Measurements from ENCODE around the gene SLMAP.

GRCh38 chr3:57793737-57794187 lies 37.7 kb downstream of the SLMAP start:
- TF ChIP-seq CTCF (IDR thresholded peaks at IDR 0.05; ENCODE audit: insufficient read depth, low read length): no peak
- TF ChIP-seq POLR2AphosphoS5 (IDR thresholded peaks at IDR 0.05; ENCODE audit: low read depth): no peak
- TF ChIP-seq GABPA (IDR thresholded peaks at IDR 0.05; ENCODE audit: low read depth): no peak
- no peak for TF ChIP-seq REST (IDR thresholded peaks at IDR 0.05; ENCODE audit: insufficient replicate concordance, low read depth)
- TF ChIP-seq SPI1 (IDR thresholded peaks at IDR 0.05; ENCODE audit: borderline replicate concordance, low read depth): no peak

Measured in HL-60 (cell line).